ENCODE results near the gene ALDH3B2.

ALDH3B2 gene

DNA sequence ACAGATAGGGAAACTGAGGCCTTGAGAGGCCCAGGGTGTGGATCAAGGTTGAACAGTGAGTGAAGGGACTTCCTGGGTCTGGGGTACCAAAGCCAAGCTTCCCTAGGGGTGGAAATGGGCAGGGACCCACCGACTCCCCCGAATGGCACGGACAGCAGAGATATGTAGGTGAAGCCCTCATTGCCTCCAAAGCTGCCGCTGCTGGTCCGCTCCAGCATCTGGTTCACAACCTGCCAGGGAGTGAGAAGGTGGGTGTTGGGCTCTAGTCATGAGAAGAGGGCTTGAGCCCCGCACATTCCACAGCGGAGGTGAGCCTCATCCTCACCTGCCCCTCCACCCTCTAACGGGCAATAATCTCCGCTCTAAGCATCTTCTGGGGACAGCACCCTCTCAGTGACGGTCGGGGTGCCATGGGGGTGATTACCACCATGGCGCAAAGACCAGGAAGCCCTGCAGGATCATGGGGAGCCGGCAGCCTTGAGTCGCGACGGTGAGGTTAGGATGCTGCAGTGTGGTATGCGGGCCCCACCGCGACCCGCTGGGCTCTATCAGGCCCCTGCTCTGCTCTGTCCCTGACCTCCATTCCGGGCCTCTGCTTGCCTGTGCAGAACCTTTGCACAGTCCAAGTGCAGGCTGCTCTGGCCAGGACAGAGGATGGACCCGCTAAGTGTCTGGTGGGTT lies 10.8 kb downstream of the ALDH3B2 start:
- TF ChIP-seq, protein P1, sequence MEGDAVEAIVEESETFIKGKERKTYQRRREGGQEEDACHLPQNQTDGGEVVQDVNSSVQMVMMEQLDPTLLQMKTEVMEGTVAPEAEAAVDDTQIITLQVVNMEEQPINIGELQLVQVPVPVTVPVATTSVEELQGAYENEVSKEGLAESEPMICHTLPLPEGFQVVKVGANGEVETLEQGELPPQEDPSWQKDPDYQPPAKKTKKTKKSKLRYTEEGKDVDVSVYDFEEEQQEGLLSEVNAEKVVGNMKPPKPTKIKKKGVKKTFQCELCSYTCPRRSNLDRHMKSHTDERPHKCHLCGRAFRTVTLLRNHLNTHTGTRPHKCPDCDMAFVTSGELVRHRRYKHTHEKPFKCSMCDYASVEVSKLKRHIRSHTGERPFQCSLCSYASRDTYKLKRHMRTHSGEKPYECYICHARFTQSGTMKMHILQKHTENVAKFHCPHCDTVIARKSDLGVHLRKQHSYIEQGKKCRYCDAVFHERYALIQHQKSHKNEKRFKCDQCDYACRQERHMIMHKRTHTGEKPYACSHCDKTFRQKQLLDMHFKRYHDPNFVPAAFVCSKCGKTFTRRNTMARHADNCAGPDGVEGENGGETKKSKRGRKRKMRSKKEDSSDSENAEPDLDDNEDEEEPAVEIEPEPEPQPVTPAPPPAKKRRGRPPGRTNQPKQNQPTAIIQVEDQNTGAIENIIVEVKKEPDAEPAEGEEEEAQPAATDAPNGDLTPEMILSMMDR (IDR thresholded peaks at IDR 0.05), result no peak

DNA sequence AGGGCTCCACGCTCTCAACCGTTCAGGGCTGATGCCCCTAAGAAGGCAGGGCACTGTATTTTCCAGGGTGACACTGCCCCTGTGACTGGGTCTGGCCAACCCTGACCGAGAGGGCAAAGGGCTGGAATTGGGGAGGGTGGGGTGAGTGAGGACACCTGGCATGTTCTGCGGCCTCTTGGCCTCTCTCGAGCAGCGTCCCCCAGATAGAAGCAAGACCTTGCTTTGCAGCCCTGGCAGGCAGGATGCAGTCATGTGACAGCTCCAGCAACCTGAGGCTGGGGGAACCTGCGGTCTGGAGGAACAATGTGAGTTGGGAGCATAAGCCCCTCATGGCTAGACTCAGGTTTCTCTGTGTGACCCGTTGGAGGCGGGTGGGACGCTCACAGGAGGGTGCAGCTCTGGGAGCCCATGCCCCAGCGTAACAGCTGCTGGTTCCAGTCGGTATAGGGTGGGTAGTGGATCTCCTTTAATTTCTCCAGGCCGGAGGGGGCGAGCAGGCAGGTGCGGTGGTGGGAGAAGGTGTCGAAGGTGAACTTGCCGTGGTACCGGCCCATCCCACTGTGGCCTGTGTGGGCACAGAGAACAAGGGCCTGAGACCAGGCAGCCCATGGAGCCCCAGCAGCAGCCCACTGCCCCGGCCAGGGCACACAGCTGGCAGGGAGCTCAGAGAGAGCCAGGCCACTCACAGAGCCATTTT lies 11.4 kb downstream of the ALDH3B2 start:
- TF ChIP-seq, protein P1 (IDR thresholded peaks at IDR 0.05), result no peak

DNA sequence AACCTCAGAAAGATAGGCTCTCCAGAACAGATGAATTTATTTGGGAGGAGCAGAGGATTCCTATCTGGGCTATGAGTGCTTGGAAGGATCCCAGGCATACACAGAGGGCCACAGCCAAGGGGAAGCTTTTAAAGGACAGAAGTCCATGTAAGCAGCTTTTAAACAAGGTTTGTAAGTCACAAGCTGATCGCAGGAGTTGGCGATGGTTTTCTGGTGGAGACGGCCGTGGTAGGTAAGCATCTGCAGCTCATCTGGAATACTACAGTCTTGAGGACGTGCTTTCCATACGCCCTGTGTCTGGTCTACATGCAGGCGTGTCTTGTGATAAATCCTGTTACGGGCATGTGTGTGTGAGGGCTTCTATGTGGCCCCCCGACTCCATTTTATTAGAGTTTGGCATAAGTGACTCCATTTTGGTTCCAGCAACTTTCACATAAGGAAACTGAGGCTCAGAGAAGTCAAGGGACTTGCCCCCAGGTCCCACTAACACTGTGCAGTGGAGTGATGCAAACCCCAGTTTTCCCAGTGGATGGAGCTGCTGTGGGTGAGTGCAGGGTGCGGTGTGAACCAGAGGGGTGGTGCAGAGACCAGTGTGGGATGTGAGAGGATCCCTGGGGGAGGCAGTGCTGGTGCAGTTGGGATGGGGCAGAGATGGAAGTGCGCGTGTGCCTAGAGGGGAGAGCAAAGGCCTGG lies 12.1 kb downstream of the ALDH3B2 start:
- TF ChIP-seq, protein P1 (IDR thresholded peaks at IDR 0.05), result no peak

DNA sequence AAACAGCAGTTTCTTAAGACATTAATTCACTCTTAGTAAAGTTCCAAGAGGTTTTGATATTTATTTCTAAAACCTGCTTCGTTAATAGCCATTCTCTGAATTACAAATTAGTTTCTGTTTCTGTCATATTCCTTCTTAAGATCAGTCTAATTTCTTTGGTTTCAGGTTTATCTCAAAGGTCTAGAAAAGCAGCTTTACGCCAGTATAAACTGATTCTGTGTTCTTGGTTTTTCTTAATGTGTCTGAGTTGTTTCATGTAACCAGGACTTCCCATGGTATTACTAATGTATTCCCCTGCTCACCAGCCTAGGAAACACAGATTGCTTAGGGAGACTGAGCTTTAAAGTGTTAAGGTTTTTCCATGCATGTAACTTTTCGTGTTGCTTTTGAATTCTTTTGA lies 17.1 kb downstream of the ALDH3B2 start:
- TF ChIP-seq, protein P1 (IDR thresholded peaks at IDR 0.05), result no peak

DNA sequence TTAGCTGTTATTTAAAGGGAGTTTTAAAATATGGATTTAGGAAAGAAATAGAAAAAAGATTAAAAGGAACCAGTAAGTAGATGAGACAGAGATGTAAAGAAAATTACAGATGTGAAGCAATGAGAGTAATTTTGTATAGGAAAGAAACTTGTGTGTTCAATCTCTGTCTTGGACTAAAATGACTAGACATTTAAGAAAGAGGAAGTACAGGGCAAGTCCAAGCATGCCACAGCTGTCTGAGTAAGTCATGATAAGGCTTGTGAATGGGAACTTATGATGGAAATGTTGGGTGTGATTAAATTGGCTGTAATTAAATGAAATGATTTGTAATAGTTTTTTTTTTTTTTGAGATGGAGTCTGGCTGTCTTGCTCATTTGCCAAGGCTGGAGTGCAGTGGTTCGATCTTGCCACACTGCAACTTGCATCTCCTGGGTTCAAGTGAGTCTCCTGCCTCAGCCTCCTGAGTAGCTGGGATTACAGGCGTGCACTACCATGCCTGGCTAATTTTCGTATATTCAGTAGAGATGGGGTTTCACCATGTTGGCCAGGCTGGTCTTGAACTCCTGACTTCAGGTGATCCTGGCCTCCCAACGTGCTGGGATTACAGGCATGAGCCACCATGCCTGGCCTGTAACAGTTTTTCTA lies 18.0 kb downstream of the ALDH3B2 start:
- TF ChIP-seq, protein P1 (IDR thresholded peaks at IDR 0.05), result no peak

DNA sequence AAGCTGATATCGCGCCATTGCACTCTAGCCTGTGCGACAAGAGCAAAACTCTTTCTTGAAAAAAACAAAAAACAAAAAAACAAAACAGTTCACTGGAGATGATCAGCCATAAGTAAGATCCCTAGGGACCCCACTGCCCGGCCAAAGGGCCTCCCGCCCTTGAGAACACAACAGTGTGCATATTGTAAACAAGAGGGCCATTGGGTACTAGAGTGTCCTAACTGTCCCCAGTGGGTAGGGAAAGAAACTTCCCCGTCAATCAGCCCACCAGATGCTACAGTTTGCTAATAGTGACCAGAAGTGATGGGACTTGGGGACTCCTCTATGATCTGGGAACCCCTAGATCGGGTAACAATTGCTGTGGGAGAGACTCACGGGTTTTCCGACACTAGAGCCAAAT lies 20.2 kb downstream of the ALDH3B2 start:
- TF ChIP-seq, protein P1 (IDR thresholded peaks at IDR 0.05), result no peak

All from LNCAP (cell line).